Loucy (cell line): ENCODE results near the gene WTAP.

Source experiments
- H2AFZ ChIP-seq: fragments of 200-600 bp; sonication (generic); 2 replicates; pipeline ENCODE4 v1.6.0; 2016; ENCODE audit warnings: antibody characterized with exemption, mild to moderate bottlenecking, low read length, moderate library complexity
- H3F3A ChIP-seq: fragments of 200-600 bp; 2 replicates; pipeline ENCODE4 v1.6.0; 2016; ENCODE audit warnings: antibody characterized with exemption, low read depth, mild to moderate bottlenecking
- H3K27me3 ChIP-seq: fragments of 200-600 bp; sonication (generic); 2 replicates; pipeline ENCODE4 v1.6.1; 2014; ENCODE audit warnings: low read length, mild to moderate bottlenecking; ENCODE audit not compliant: insufficient read depth, poor library complexity, severe bottlenecking
- H3K36me3 ChIP-seq: fragments of 200-600 bp; sonication (generic); 2 replicates; pipeline ENCODE4 v1.6.1; 2016; ENCODE audit warnings: low read length; ENCODE audit not compliant: insufficient read depth
- H3K4me1 ChIP-seq: fragments of 200-600 bp; sonication (generic); 2 replicates; pipeline ENCODE4 v1.5.1; 2014; ENCODE audit warnings: low read length, mild to moderate bottlenecking; ENCODE audit not compliant: insufficient read depth, poor library complexity, severe bottlenecking
- H3K4me2 ChIP-seq: fragments of 200-600 bp; sonication (generic); 2 replicates; pipeline ENCODE4 v1.6.0; 2014; ENCODE audit warnings: antibody characterized with exemption, low read length, low read depth, mild to moderate bottlenecking; ENCODE audit not compliant: poor library complexity, severe bottlenecking
- H3K4me3 ChIP-seq: fragments of 200-600 bp; sonication (generic); 2 replicates; pipeline ENCODE4 v1.5.1; 2014; ENCODE audit warnings: low read length, mild to moderate bottlenecking, mixed read lengths; ENCODE audit not compliant: poor library complexity, severe bottlenecking
- H3K79me2 ChIP-seq: fragments of 200-600 bp; sonication (generic); 2 replicates; pipeline ENCODE4 v1.6.1; 2014; ENCODE audit warnings: low read length; ENCODE audit not compliant: insufficient read depth
- H3K9ac ChIP-seq: fragments of 200-600 bp; sonication (generic); 2 replicates; pipeline ENCODE4 v1.6.0; 2014; ENCODE audit warnings: mild to moderate bottlenecking, low read depth, low read length, moderate library complexity; ENCODE audit not compliant: poor library complexity, severe bottlenecking
- H3K9me2 ChIP-seq: fragments of 200-600 bp; sonication (generic); replicated peaks from 2 replicates; pipeline ENCODE4 v1.6.1; 2016; ENCODE audit warnings: low read depth, low read length, mixed read lengths
- H3K9me3 ChIP-seq: fragments of 200-600 bp; sonication (generic); 2 replicates; pipeline ENCODE4 v1.6.1; 2014; ENCODE audit warnings: mild to moderate bottlenecking, antibody characterized with exemption, low read length, low read depth; ENCODE audit not compliant: insufficient read depth
- H4K20me1 ChIP-seq: fragments of 200-600 bp; sonication (generic); 2 replicates; pipeline ENCODE4 v1.6.0; 2014; ENCODE audit warnings: antibody characterized with exemption, low read length, mild to moderate bottlenecking; ENCODE audit not compliant: insufficient read depth, poor library complexity, severe bottlenecking
- CTCF ChIP-seq: fragments of 200-600 bp; sonication (generic); conservative IDR thresholded peaks from 2 replicates; pipeline ENCODE4 v1.5.1; 2014; ENCODE audit warnings: mild to moderate bottlenecking, antibody characterized with exemption, low read length
- EZH2phosphoT487 ChIP-seq: fragments of 200-600 bp; IDR thresholded peaks from 2 replicates; pipeline ENCODE4 v1.6.1; 2018; ENCODE audit warnings: antibody characterized with exemption, mild to moderate bottlenecking, moderate library complexity, borderline replicate concordance

WTAP gene

DNA sequence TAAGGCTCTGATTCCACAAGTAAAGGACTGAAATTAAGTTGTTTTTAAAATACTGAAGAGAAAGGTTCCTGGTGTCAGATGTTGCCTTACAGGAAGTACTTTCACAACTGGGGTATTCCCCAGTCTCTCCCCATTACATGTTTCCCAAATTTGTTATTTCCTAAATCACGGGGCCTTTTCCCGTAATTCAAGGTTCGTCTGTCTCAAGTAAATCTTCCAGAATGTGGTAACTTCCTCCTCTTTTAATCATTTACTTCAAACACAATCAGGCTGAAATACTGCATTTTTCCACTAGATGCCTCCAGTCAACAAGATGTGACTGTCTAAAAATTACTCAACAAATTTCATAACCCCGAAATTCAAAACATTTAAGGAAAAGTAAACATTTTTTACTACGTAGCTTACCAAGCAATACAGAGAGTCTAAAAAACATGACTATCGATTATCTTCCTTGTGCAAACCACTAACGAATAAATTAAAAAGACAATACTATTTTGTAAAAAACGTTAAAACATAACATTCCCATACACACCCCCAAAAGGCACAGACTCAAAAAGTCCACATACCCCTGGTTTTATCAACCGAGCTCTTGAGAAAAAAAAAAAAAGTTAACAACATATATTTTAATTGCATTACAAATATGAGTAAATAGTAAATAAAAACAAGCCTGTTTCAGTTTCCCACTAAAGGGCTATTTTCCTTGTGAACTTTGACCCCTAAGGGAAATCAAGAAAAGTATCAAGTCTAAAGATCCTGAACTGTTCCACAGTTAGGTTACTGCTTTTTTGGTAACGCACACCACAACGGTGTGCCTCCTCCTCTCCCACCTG is 36.0 kb upstream of the WTAP start:
- H3K36me3 ChIP-seq: no peaks in the 10 kb centered on the region
- peaks cover 9% of the 10 kb centered on the region; the same call in 1 of the 2 replicates for H3F3A ChIP-seq
- peak overlapping the region; percentile 94 for H3K4me2 ChIP-seq
- no peaks in the 10 kb centered on the region for H3K9me3 ChIP-seq
- no peak overlapping the region for H2AFZ ChIP-seq
- H4K20me1 ChIP-seq: peaks cover 12% of the 10 kb centered on the region
- H3K4me1 ChIP-seq: peaks cover 50% of the 10 kb centered on the region
- TF ChIP-seq CTCF: peak; percentile 88
- TF ChIP-seq EZH2phosphoT487: no peak
- H3K27me3 ChIP-seq: no peaks in the 10 kb centered on the region
- H3K9me2 ChIP-seq: no peaks in the 10 kb centered on the region
- peak overlapping the region; percentile 77 for H3K9ac ChIP-seq
- peaks cover 52% of the 10 kb centered on the region for H3K79me2 ChIP-seq
- peak overlapping the region; percentile 76 for H3K4me3 ChIP-seq

DNA sequence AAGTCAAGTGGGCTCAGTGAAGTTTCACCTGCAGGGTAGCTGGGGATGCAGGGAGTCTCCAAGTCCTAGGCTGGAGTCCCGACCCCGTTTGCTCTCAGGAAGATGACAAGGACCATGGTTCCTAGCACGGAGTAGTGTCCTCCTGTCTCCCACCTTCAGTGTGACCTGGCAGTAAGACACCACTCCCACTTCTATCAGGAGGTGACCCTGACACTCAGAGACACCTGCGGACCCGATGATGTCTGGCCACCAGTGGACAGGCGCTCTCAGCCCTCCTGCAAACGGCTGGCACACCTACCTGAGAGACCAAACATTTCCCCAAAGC is 35.4 kb upstream of the WTAP start:
- TF ChIP-seq CTCF: no peak
- no peak for TF ChIP-seq EZH2phosphoT487
- H3K79me2 ChIP-seq: peaks cover 52% of the 10 kb centered on the region

GRCh38 chr6:159692303-159693127 is 34.8 kb upstream of the WTAP start:
- H3K9me2 ChIP-seq: no peaks in the 10 kb centered on the region
- H3K4me2 ChIP-seq: peak overlapping the region; percentile 94
- no peaks in the 10 kb centered on the region for H3K36me3 ChIP-seq
- no peaks in the 10 kb centered on the region for H3F3A ChIP-seq
- H4K20me1 ChIP-seq: peaks cover 12% of the 10 kb centered on the region
- H3K79me2 ChIP-seq: peaks cover 52% of the 10 kb centered on the region
- no peak for TF ChIP-seq CTCF
- no peak for TF ChIP-seq EZH2phosphoT487
- no peaks in the 10 kb centered on the region for H3K27me3 ChIP-seq
- peak overlapping the region; percentile 26 for H2AFZ ChIP-seq
- H3K4me3 ChIP-seq: peak overlapping the region; percentile 76
- H3K4me1 ChIP-seq: peaks cover 39% of the 10 kb centered on the region
- H3K9me3 ChIP-seq: no peaks in the 10 kb centered on the region
- peak overlapping the region; percentile 77 for H3K9ac ChIP-seq

More for the DNA sequence above, 35.4 kb upstream of the WTAP start:
- Histone ChIP-seq H3K9me3 (no peaks in the 10 kb centered on the region), H3K9ac (peak overlapping the region; percentile 77), H3K4me3 (peak overlapping the region; percentile 76), H3K4me1 (peaks cover 45% of the 10 kb centered on the region), H2AFZ (no peak overlapping the region), H3K4me2 (peak overlapping the region; percentile 94), H3K9me2 (no peaks in the 10 kb centered on the region), H4K20me1 (peaks cover 12% of the 10 kb centered on the region), H3K36me3 (no peaks in the 10 kb centered on the region), H3F3A (peaks cover 4% of the 10 kb centered on the region; the same call in 1 of the 2 replicates), H3K27me3 (no peaks in the 10 kb centered on the region)
